Liver (tissue), 9 donors: ENCODE results near the gene MLLT6. TPM values are rescaled to one million over a fixed set of nuclear protein-coding genes. Genes with fewer than 3 reads are reported as not detected.

ENCODE experiments used
- DNase-seq: peaks from one replicate; pipeline ENCODE4 v3.0.0-alpha.2; 2017; ENCODE audit warnings: low spot score
- H3K27ac ChIP-seq, 2 donors: one replicate each; pipeline ENCODE4 v1.7.0; 2013; ENCODE audit warnings: inconsistent platforms in 2 of 2, low read length in 2 of 2, control low read depth in 1 of 2, low read depth in 1 of 2, mild to moderate bottlenecking in 1 of 2
- H3K27me3 ChIP-seq, 4 donors: one replicate each; pipeline versions ENCODE4 v1.6.1 to v1.7.0; 2013; ENCODE audit warnings: low read length in 3 of 4, inconsistent platforms in 1 of 4, mild to moderate bottlenecking in 1 of 4, moderate library complexity in 1 of 4; ENCODE audit not compliant: control insufficient read depth in 4 of 4, insufficient read depth in 4 of 4
- H3K36me3 ChIP-seq, 4 donors: one replicate each; pipeline versions ENCODE4 v1.6.1 to v1.7.0; 2013; ENCODE audit warnings: low read length in 3 of 4, mild to moderate bottlenecking in 3 of 4, low read depth in 1 of 4, moderate library complexity in 1 of 4; ENCODE audit not compliant: control insufficient read depth in 4 of 4, insufficient read depth in 3 of 4
- H3K4me1 ChIP-seq, 4 donors: one replicate each; pipeline versions ENCODE4 v1.6.1 to v1.7.0; 2013; ENCODE audit warnings: low read length in 3 of 4, mild to moderate bottlenecking in 3 of 4, moderate library complexity in 1 of 4; ENCODE audit not compliant: control insufficient read depth in 4 of 4, insufficient read depth in 4 of 4
- H3K4me3 ChIP-seq, 3 donors: one replicate each; pipeline versions ENCODE4 v1.6.1 to v1.7.0; 2013; ENCODE audit warnings: low read length in 3 of 3, control low read depth in 1 of 3, low read depth in 1 of 3, mild to moderate bottlenecking in 1 of 3
- H3K9ac ChIP-seq, 2 donors: one replicate each; pipeline ENCODE4 v1.7.0; 2013; ENCODE audit warnings: low read length in 2 of 2, mild to moderate bottlenecking in 2 of 2, moderate library complexity in 2 of 2, control low read depth in 1 of 2, low read depth in 1 of 2
- H3K9me3 ChIP-seq, 4 donors: one replicate each; pipeline versions ENCODE4 v1.6.1 to v1.7.0; 2013; ENCODE audit warnings: low read length in 3 of 4; ENCODE audit not compliant: control insufficient read depth in 4 of 4
- ATF3 ChIP-seq: IDR thresholded peaks from 2 replicates; pipeline ENCODE4 v1.6.1; 2016; ENCODE audit warnings: antibody characterized with exemption
- CTCF ChIP-seq: fragments of 150-350 bp; IDR thresholded peaks from 2 replicates; pipeline ENCODE4 v1.5.1; 2017; ENCODE audit warnings: improper control_type of control experiment, low read depth, low read length; ENCODE audit not compliant: missing input control
- EGR1 ChIP-seq, 2 donors: IDR thresholded peaks; 2 replicates each; pipeline ENCODE4 v1.6.1; 2016 to 2018; ENCODE audit warnings: antibody characterized with exemption in 2 of 2, low read depth in 2 of 2
- FOXA1 ChIP-seq: IDR thresholded peaks from 2 replicates; pipeline ENCODE4 v1.6.1; 2016; ENCODE audit warnings: antibody characterized with exemption
- FOXA2 ChIP-seq: IDR thresholded peaks from 2 replicates; pipeline ENCODE4 v1.6.1; 2016; ENCODE audit warnings: antibody characterized with exemption
- GABPA ChIP-seq, 2 donors: IDR thresholded peaks in 1 of 2; conservative IDR thresholded peaks in 1 of 2; 2 replicates each; pipeline ENCODE4 v1.6.1; 2016; ENCODE audit warnings: antibody characterized with exemption in 2 of 2, mild to moderate bottlenecking in 1 of 2, moderate library complexity in 1 of 2
- HNF4A ChIP-seq, 2 donors: conservative IDR thresholded peaks; 2 replicates each; pipeline ENCODE4 v1.6.1; 2016; ENCODE audit warnings: antibody characterized with exemption in 2 of 2, mild to moderate bottlenecking in 2 of 2
- HNF4G ChIP-seq: IDR thresholded peaks from 2 replicates; pipeline ENCODE4 v1.6.1; 2016; ENCODE audit warnings: antibody characterized with exemption
- JUND ChIP-seq, 2 donors: IDR thresholded peaks; 2 replicates each; pipeline ENCODE4 v1.6.1; 2016; ENCODE audit warnings: antibody characterized with exemption in 2 of 2
- MAX ChIP-seq: IDR thresholded peaks from 2 replicates; pipeline ENCODE4 v1.6.1; 2016; ENCODE audit warnings: antibody characterized with exemption
- NR2F2 ChIP-seq: IDR thresholded peaks from 2 replicates; pipeline ENCODE4 v1.6.1; 2016; ENCODE audit warnings: antibody characterized with exemption
- RAD21 ChIP-seq, 2 donors: IDR thresholded peaks; 2 replicates each; pipeline ENCODE4 v1.6.1; 2016; ENCODE audit warnings: antibody characterized with exemption in 2 of 2, mild to moderate bottlenecking in 2 of 2
- RXRA ChIP-seq, 2 donors: IDR thresholded peaks; 2 replicates each; pipeline ENCODE4 v1.6.1; 2017 to 2018; ENCODE audit warnings: antibody characterized with exemption in 2 of 2, mild to moderate bottlenecking in 1 of 2
- SP1 ChIP-seq: IDR thresholded peaks from 2 replicates; pipeline ENCODE4 v1.6.1; 2018; ENCODE audit warnings: antibody characterized with exemption, mild to moderate bottlenecking
- TAF1 ChIP-seq: conservative IDR thresholded peaks from 2 replicates; pipeline ENCODE4 v1.6.1; 2016; ENCODE audit warnings: antibody characterized with exemption, mild to moderate bottlenecking
- YY1 ChIP-seq: IDR thresholded peaks from 2 replicates; pipeline ENCODE4 v1.6.1; 2016; ENCODE audit warnings: antibody characterized with exemption, mild to moderate bottlenecking
- WGBS: extraction: QIAGEN DNeasy Blood & Tissue Kit; methylation state at CpG from one replicate; pipeline ENCODE4 v1.1.7; 2013; 5-methylcytosine and 5-hydroxymethylcytosine counted together
- polyA plus RNA-seq, 2 donors: library from polyadenylated mRNA; stranded (reverse) in 1 of 2; unstranded in 1 of 2; fragments of 200-250 nt in 1 of 2; fragments of >200 nt in 1 of 2; fragmentation: Nextera tagmentation in 1 of 2; extraction: Ambion mirVana in 1 of 2; gene quantifications; one replicate each; pipeline versions ENCODE4 v1.2.1 to v1.2.3, GENCODE V29; 2013 to 2015
- total RNA-seq, 2 donors: library from RNA; depleted of rRNA; stranded (reverse); fragments of >200 nt; gene quantifications; one replicate each; pipeline ENCODE4 v1.2.3, GENCODE V29; 2014
- TF ChIP-seq, protein P1 (sequence below): IDR thresholded peaks from 2 replicates; pipeline ENCODE4 v1.6.1; 2016; ENCODE audit warnings: antibody characterized with exemption
- TF ChIP-seq, protein P2 (sequence below): IDR thresholded peaks from 2 replicates; pipeline ENCODE4 v1.6.1; 2016; ENCODE audit warnings: antibody characterized with exemption, mild to moderate bottlenecking
- donor health status: healthy.
- donor health status: healthy.
- donor health status: healthy.
- donor health status: healthy.
- donor health status: healthy.

Gene MLLT6
- total and polyA plus RNA-seq, 4 donors, result 3.3 to 22.8 (median 8.1) TPM

DNA sequence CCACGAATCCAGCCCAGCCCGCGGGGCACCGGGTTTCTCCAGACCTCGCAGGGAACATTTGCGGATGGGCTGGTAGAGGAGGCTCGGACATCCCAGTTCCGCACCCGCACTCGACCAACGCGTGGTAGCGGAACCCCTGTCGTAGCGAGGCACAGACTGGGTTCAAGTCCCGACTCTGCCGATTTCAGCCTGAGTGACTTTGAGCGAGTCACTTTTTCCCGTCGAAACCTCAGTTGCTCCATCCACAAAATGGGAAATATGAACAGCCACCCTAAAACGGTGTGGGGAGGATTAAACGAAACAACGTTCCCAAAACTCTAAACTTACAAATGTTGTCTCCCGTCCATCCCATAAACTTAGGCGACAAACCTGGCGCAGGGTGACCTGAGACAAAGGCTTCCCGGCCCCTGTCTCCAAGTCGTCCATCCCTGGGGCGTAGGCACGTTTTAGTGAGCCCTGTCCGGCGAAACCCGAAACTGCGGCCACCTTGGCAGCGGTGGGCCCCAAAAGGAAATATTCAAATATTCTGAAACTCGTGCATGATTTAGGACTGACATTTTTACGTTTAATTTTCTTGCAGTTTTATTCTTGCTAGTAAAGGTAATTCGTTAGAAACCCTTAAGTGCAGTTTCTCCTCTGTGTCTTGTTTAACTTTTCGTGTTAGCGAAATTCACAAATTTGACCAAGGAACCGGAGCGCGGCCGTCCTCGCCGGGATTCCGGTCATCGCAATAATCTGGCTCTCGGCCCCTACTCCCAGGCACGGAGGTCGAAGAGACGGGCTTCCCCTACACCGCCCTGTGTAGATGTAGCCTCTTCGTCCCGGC, 1.9 kb upstream of the MLLT6 start:
- no peaks in the 10 kb centered on the region for H3K9me3 ChIP-seq
- peak overlapping the region; percentile 65 to 83 (median 78) for H3K4me3 ChIP-seq
- H3K27ac ChIP-seq, result peak overlapping the region; percentile 89 to 92
- no peaks in the 10 kb centered on the region for H3K27me3 ChIP-seq
- WGBS, result under 1% methylated on average over 55 of the region's 55 CpGs
- TF ChIP-seq FOXA1 (no peak), EGR1 (IDR thresholded peaks at IDR 0.05; ENCODE audit: low read depth in 2 of 2) (no peak)
- TF ChIP-seq, protein P1, sequence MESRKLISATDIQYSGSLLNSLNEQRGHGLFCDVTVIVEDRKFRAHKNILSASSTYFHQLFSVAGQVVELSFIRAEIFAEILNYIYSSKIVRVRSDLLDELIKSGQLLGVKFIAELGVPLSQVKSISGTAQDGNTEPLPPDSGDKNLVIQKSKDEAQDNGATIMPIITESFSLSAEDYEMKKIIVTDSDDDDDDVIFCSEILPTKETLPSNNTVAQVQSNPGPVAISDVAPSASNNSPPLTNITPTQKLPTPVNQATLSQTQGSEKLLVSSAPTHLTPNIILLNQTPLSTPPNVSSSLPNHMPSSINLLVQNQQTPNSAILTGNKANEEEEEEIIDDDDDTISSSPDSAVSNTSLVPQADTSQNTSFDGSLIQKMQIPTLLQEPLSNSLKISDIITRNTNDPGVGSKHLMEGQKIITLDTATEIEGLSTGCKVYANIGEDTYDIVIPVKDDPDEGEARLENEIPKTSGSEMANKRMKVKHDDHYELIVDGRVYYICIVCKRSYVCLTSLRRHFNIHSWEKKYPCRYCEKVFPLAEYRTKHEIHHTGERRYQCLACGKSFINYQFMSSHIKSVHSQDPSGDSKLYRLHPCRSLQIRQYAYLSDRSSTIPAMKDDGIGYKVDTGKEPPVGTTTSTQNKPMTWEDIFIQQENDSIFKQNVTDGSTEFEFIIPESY, result no peak
- no peaks in the 10 kb centered on the region for H3K36me3 ChIP-seq
- H3K9ac ChIP-seq, result peak overlapping the region; percentile 61 to 70
- DNase-seq, result no peak
- H3K4me1 ChIP-seq, result peaks cover 2 to 38% (median 21%) of the 10 kb centered on the region in 4 donors

DNA sequence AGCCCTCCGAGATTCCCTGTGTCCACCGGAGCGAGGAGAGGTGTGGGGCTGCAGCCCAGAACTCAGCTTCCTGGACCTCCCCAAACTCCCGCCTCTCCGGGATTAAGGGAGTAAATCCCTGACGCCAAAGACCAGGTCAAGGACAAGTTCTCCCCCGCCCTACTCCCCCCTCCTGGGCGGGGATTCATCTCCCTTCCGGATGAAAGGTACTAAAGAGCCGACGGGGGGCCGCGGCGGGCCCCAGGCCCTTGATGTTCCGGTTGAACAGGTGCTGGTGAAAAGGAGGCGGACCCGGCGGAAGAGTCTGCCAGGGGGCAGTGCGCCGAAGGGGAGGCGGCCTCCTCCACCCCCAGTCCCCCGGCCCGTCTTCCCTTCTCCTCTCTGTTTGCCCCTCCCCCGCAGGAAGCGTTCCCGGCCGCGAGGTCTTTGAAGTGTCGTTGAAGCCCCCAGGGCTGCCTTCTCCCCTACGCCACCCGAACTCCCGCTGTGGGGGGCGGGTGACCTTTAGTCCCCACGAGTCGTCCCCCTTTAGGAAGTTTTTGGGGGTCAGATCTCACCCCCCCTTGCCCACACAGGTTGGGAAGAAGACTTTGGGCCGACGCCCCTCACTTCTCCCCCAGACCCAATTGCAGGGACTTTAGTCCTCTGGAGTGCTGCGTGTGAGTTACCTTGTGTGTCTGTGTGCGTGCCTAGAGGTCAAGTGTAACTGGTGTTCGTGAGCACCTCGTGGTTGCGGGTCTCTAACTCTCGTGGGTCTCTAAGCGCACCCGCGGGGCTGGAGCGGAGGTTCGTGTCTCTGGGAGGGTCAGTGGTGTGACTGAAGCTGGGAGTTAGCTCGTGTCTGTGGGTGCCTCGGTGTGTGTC, 1.1 kb upstream of the MLLT6 start:
- under 1% methylated on average over 50 of the region's 50 CpGs for WGBS
- Histone ChIP-seq H3K4me1 (peaks cover 2 to 38% (median 21%) of the 10 kb centered on the region in 4 donors), H3K9ac (peak overlapping the region; percentile 88 to 94), H3K4me3 (peak overlapping the region; percentile 78 to 83 (median 83)), H3K36me3 (no peaks in the 10 kb centered on the region), H3K27me3 (no peaks in the 10 kb centered on the region), H3K9me3 (no peaks in the 10 kb centered on the region), H3K27ac (peak overlapping the region; percentile 89 to 92)
- DNase-seq, result peak; percentile 63
- TF ChIP-seq CTCF (no peak), TAF1 (no peak), FOXA2 (no peak), FOXA1 (no peak), RAD21 (IDR thresholded peaks at IDR 0.05) (peak in 1 of 2 donors; percentile 16), HNF4A (conservative IDR thresholded peaks at IDR 0.05) (peak; percentile 53), HNF4G (no peak), GABPA (IDR thresholded peaks at IDR 0.05 in 1 of 2, conservative IDR thresholded peaks at IDR 0.05 in 1 of 2) (peak; percentile 16 to 79), ATF3 (no peak), SP1 (peak; percentile 58), MAX (peak; percentile 68), EGR1 (IDR thresholded peaks at IDR 0.05; ENCODE audit: low read depth in 2 of 2) (peak in 1 of 2 donors; percentile 68), YY1 (peak; percentile 63), RXRA (IDR thresholded peaks at IDR 0.05) (peak; percentile 77 to 84), NR2F2 (peak; percentile 75), JUND (IDR thresholded peaks at IDR 0.05) (peak in 1 of 2 donors; percentile 33)
- TF ChIP-seq, protein P1, result peak; percentile 57
- TF ChIP-seq, protein P2, sequence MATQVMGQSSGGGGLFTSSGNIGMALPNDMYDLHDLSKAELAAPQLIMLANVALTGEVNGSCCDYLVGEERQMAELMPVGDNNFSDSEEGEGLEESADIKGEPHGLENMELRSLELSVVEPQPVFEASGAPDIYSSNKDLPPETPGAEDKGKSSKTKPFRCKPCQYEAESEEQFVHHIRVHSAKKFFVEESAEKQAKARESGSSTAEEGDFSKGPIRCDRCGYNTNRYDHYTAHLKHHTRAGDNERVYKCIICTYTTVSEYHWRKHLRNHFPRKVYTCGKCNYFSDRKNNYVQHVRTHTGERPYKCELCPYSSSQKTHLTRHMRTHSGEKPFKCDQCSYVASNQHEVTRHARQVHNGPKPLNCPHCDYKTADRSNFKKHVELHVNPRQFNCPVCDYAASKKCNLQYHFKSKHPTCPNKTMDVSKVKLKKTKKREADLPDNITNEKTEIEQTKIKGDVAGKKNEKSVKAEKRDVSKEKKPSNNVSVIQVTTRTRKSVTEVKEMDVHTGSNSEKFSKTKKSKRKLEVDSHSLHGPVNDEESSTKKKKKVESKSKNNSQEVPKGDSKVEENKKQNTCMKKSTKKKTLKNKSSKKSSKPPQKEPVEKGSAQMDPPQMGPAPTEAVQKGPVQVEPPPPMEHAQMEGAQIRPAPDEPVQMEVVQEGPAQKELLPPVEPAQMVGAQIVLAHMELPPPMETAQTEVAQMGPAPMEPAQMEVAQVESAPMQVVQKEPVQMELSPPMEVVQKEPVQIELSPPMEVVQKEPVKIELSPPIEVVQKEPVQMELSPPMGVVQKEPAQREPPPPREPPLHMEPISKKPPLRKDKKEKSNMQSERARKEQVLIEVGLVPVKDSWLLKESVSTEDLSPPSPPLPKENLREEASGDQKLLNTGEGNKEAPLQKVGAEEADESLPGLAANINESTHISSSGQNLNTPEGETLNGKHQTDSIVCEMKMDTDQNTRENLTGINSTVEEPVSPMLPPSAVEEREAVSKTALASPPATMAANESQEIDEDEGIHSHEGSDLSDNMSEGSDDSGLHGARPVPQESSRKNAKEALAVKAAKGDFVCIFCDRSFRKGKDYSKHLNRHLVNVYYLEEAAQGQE, result peak; percentile 62
